Neuronal stem cell (in vitro differentiated cells): Measurements from ENCODE around the gene BTNL9.
A peak's percentile ranks its signal among the peaks of the same experiment; 100 is the strongest.

Source experiments
- DNase-seq: peaks from one replicate; pipeline ENCODE4 v3.0.0-alpha.2; 2013; ENCODE audit warnings: low spot score
- H2AFZ ChIP-seq: one replicate; pipeline ENCODE4 v1.6.1; 2013; ENCODE audit warnings: mild to moderate bottlenecking, low read length, inconsistent platforms
- H2AK5ac ChIP-seq: 2 replicates; pipeline ENCODE4 v1.6.1; 2013; ENCODE audit warnings: low read depth, mild to moderate bottlenecking, inconsistent platforms, low read length, moderate library complexity, mixed read lengths
- H2BK120ac ChIP-seq: 2 replicates; pipeline ENCODE4 v1.6.1; 2013; ENCODE audit warnings: low read depth, mild to moderate bottlenecking, inconsistent platforms, low read length, moderate library complexity, mixed read lengths
- H2BK12ac ChIP-seq: one replicate; pipeline ENCODE4 v1.6.1; 2013; ENCODE audit warnings: low read length, inconsistent platforms
- H2BK15ac ChIP-seq: 2 replicates; pipeline ENCODE4 v1.6.1; 2013; ENCODE audit warnings: mild to moderate bottlenecking, low read length, inconsistent platforms, mixed read lengths
- H2BK5ac ChIP-seq: one replicate; pipeline ENCODE4 v1.6.1; 2013; ENCODE audit warnings: inconsistent platforms, mild to moderate bottlenecking, low read length, moderate library complexity
- H3K14ac ChIP-seq: one replicate; pipeline ENCODE4 v1.6.1; 2013; ENCODE audit warnings: low read length, inconsistent platforms
- H3K18ac ChIP-seq: 2 replicates; pipeline ENCODE4 v1.6.1; 2013; ENCODE audit warnings: low read length, inconsistent platforms
- H3K23ac ChIP-seq: 2 replicates; pipeline ENCODE4 v1.6.1; 2013; ENCODE audit warnings: low read depth, mild to moderate bottlenecking, mixed read lengths, low read length, inconsistent platforms; ENCODE audit not compliant: poor library complexity
- H3K27ac ChIP-seq: replicated peaks from 3 replicates; pipeline ENCODE4 v1.5.1; 2013; ENCODE audit warnings: low read length, inconsistent platforms
- H3K27me3 ChIP-seq, 3 experiments: 2 replicates each; pipeline ENCODE4 v1.6.1; 2013; ENCODE audit warnings: low read length in 3 of 3, mild to moderate bottlenecking in 2 of 3, inconsistent platforms in 1 of 3, low read depth in 1 of 3, mixed read lengths in 1 of 3, moderate library complexity in 1 of 3; ENCODE audit not compliant: control insufficient read depth in 3 of 3, insufficient read depth in 3 of 3
- H3K36me3 ChIP-seq, 2 donors: replicated peaks in 1 of 2; 2 replicates each; pipeline ENCODE4 v1.6.1; 2013; ENCODE audit warnings: low read length in 2 of 2; ENCODE audit not compliant: control insufficient read depth in 2 of 2, insufficient read depth in 2 of 2
- H3K4ac ChIP-seq: 2 replicates; pipeline ENCODE4 v1.6.1; 2013; ENCODE audit warnings: inconsistent platforms, mild to moderate bottlenecking, low read length, moderate library complexity
- H3K4me1 ChIP-seq, 2 donors: 1 replicate in 1 of 2; 2 replicates in 1 of 2; pipeline ENCODE4 v1.6.1; 2013; ENCODE audit warnings: low read length in 2 of 2, low read depth in 1 of 2; ENCODE audit not compliant: control insufficient read depth in 2 of 2, insufficient read depth in 1 of 2
- H3K4me2 ChIP-seq: one replicate; pipeline ENCODE4 v1.6.1; 2013; ENCODE audit warnings: mild to moderate bottlenecking, low read length, inconsistent platforms; ENCODE audit not compliant: insufficient read depth, poor library complexity, severe bottlenecking
- H3K4me3 ChIP-seq, 2 donors: 2 replicates each; pipeline ENCODE4 v1.5.1; 2013; ENCODE audit warnings: low read length in 2 of 2, mild to moderate bottlenecking in 2 of 2, inconsistent platforms in 1 of 2, moderate library complexity in 1 of 2
- H3K79me1 ChIP-seq: one replicate; pipeline ENCODE4 v1.6.1; 2013; ENCODE audit warnings: low read depth, mild to moderate bottlenecking, inconsistent platforms, low read length, moderate library complexity
- H3K9ac ChIP-seq: one replicate; pipeline ENCODE4 v1.6.1; 2013; ENCODE audit warnings: mild to moderate bottlenecking, low read depth, low read length, inconsistent platforms; ENCODE audit not compliant: poor library complexity
- H3K9me3 ChIP-seq, 2 donors: replicated peaks in 1 of 2; 2 replicates each; pipeline versions ENCODE3 to v1.6.1; 2013; ENCODE audit warnings: low read length in 2 of 2, mild to moderate bottlenecking in 2 of 2, inconsistent platforms in 1 of 2, low read depth in 1 of 2, mixed read lengths in 1 of 2, moderate library complexity in 1 of 2; ENCODE audit not compliant: control insufficient read depth in 2 of 2, insufficient read depth in 1 of 2
- H4K8ac ChIP-seq: one replicate; pipeline ENCODE4 v1.6.1; 2013; ENCODE audit warnings: low read depth, mild to moderate bottlenecking, inconsistent platforms, low read length, moderate library complexity
- H4K91ac ChIP-seq: one replicate; pipeline ENCODE4 v1.6.1; 2013; ENCODE audit warnings: low read length, low read depth, mild to moderate bottlenecking, inconsistent platforms; ENCODE audit not compliant: poor library complexity
- WGBS, 2 donors: extraction: QIAGEN DNeasy Blood & Tissue Kit; methylation state at CpG; one replicate each; pipeline ENCODE4 v1.1.7; 2013; ENCODE audit warnings: missing lambda C conversion rate in 2 of 2, mixed read lengths in 1 of 2; ENCODE audit not compliant: insufficient read length in 2 of 2, insufficient replicate concordance in 1 of 2; ENCODE audit errors: extremely low coverage in 2 of 2; 5-methylcytosine and 5-hydroxymethylcytosine counted together

The BTNL9 gene

DNA sequence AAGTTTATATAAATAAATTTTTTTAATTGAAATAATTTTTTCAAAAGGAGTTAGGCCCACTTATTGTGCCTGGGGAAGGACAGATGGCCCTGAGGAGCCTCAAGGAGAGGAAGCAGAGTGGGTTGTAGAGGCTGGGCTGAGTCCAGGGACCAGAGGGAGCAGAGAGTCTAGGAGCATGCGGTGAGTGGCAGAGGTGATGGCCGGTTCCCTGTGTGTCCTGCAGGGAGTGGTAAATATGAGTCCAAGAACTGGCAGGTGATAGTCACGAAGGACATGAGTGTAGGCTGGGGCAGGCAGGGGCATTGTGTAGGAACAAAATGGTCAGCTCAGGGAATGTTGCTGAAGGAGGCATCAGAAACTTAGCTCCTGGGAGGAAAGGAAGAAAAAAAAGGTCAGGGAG is 8.3 kb upstream of the BTNL9 start:
- H3K79me1 ChIP-seq: peaks cover 2% of the 10 kb centered on the region
- no peak overlapping the region for H3K9ac ChIP-seq
- no peak overlapping the region for H4K8ac ChIP-seq
- H3K4ac ChIP-seq: no peak overlapping the region
- H2AK5ac ChIP-seq: no peak overlapping the region
- no peak for DNase-seq
- H2BK5ac ChIP-seq: no peak overlapping the region
- no peak overlapping the region for H3K27ac ChIP-seq
- H3K4me1 ChIP-seq: peaks cover 0 to 5% of the 10 kb centered on the region in 2 donors
- H3K4me2 ChIP-seq: no peak overlapping the region
- no peaks in the 10 kb centered on the region for H3K36me3 ChIP-seq
- H2BK12ac ChIP-seq: no peak overlapping the region
- H2BK15ac ChIP-seq: no peak overlapping the region
- no peak overlapping the region for H2AFZ ChIP-seq
- no peak overlapping the region for H4K91ac ChIP-seq
- H2BK120ac ChIP-seq: no peak overlapping the region
- no peak overlapping the region for H3K23ac ChIP-seq
- peak overlapping the region in 1 of 2 donors; percentile 13 for H3K4me3 ChIP-seq
- peaks cover 0 to 18% (median 2%) of the 10 kb centered on the region in 3 experiments for H3K27me3 ChIP-seq
- peaks cover 0 to 2% of the 10 kb centered on the region in 2 donors for H3K9me3 ChIP-seq
- no peak overlapping the region for H3K18ac ChIP-seq
- no CpG with 5 or more reads among the region's 3 CpGs for WGBS, 2 donors
- no peak overlapping the region for H3K14ac ChIP-seq

DNA sequence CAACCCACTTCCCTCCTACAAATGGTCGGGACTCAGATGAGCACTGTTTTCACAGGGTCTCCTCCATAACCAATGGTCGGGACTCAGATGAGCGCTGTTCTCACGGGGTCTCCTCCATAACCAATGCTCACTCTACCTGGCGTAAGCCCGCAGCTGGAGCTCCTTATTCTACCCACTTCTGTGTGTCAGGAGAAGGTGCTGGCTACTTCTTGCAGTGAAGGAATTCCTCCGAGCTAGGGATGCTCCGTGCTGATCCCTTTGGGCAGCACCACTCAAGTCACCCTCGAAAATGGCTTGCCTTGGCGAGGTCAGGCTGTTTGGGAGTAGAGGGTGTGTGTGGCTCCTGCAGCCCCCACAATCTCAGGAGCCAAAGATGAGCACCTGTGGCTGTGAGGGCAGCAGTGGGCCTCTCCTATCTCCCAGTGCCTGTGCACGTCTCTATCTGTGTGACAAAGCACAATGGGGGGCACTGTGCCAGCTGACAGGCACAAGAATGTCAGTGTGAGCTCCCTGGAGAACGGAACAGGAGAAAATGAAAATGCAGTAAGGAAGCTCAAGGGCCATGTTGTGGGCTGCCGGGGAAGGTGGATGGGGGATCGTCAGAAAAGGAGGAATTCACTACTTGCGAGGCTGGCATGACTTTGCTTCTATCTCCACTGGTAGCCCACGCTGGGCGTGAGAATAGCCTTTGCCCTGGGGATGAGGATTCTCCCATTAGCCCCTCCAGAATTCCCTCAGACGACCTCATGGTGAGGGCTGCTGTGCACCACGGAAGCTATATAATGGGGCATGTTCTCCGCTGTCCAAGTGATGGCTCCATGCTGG is 3.9 kb upstream of the BTNL9 start:
- Histone ChIP-seq H2BK120ac (no peak overlapping the region), H3K27me3 (peaks cover 0 to 42% (median 2%) of the 10 kb centered on the region in 3 experiments), H2BK12ac (peak overlapping the region; percentile 4), H3K79me1 (peaks cover 2% of the 10 kb centered on the region), H3K36me3 (no peaks in the 10 kb centered on the region), H3K4me1 (peaks cover 0 to 9% of the 10 kb centered on the region in 2 donors), H3K4me3 (peak overlapping the region in 1 of 2 donors; percentile 22), H2AK5ac (no peak overlapping the region), H3K4ac (no peak overlapping the region), H2BK5ac (no peak overlapping the region), H4K8ac (no peak overlapping the region), H2BK15ac (no peak overlapping the region), H3K9me3 (peaks cover 0 to 2% of the 10 kb centered on the region in 2 donors), H2AFZ (no peak overlapping the region), H3K18ac (peak overlapping the region; percentile 7), H3K4me2 (no peak overlapping the region), H3K9ac (no peak overlapping the region), H3K23ac (no peak overlapping the region), H3K27ac (no peak overlapping the region), H3K14ac (no peak overlapping the region), H4K91ac (no peak overlapping the region)
- no peak for DNase-seq
- WGBS, 2 donors: no CpG with 5 or more reads among the region's 20 CpGs

DNA sequence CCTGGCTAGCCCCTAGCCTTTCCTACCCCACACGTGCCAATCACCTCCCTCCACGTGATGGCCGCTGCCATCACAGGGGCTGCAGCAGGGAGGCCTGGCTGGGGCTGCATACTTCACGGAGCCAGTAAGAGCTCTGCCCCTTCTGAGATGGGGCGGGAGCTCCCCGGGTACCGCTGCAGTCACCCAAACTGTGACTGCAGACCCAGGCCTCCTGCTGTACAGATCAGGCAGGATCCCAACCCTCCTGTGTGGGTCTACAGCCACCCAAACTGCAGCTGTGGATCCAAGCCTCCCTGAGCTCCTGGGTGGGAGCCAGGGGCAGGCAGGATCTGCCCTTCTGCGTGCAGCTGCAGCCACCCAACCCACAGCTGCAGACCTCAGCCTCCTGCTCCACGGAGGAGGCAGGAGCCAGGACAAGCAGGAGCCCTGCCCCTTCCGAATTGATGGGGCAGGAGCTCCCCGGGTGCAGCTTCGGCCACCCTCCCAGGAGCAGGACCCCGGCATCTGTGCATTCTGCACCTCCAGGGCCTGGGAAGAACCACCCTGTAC is 3.2 kb upstream of the BTNL9 start:
- H2BK12ac ChIP-seq: peak overlapping the region; percentile 4
- no peak overlapping the region for H3K27ac ChIP-seq
- WGBS, 2 donors: no CpG with 5 or more reads among the region's 13 CpGs
- H3K18ac ChIP-seq: peak overlapping the region; percentile 84
- H3K27me3 ChIP-seq: peaks cover 0 to 46% (median 0%) of the 10 kb centered on the region in 3 experiments
- no peaks in the 10 kb centered on the region for H3K36me3 ChIP-seq
- H3K4ac ChIP-seq: no peak overlapping the region
- peak overlapping the region; percentile 63 for H3K14ac ChIP-seq
- no peaks in the 10 kb centered on the region for H3K9me3 ChIP-seq
- peak overlapping the region; percentile 49 for H4K91ac ChIP-seq
- no peak overlapping the region for H2AK5ac ChIP-seq
- no peak overlapping the region for H3K23ac ChIP-seq
- DNase-seq: no peak
- H3K9ac ChIP-seq: no peak overlapping the region
- H3K79me1 ChIP-seq: peaks cover 2% of the 10 kb centered on the region
- no peak overlapping the region for H4K8ac ChIP-seq
- H3K4me3 ChIP-seq: no peak overlapping the region
- no peak overlapping the region for H2BK120ac ChIP-seq
- no peak overlapping the region for H2BK5ac ChIP-seq
- H3K4me2 ChIP-seq: no peak overlapping the region
- H2AFZ ChIP-seq: no peak overlapping the region
- H3K4me1 ChIP-seq: peaks cover 0 to 9% of the 10 kb centered on the region in 2 donors
- no peak overlapping the region for H2BK15ac ChIP-seq

DNA sequence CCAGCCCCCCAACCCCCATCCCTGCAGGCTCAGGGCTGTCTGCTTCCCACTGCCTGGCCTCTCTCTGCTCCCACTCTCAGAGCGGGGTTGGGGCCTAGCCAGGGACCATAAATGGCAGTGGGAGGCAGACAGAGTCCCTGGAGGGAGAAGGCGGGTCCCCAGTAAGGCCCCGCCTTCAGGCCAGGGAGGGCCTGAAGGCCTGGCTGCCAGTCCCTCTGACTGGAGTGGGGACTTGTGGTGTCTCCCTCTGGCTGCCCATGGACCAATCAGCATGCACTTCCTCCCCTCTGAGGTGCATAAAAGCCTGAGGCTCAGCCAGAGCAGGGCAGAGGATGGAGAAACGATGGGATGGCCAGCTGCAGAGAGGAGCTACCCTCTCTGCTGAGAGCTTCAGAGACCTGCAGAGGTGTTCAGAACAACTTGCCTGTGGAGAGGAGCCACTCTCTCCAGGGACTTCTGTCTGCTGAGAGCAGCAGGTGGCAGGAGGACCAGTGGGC is 2.7 kb upstream of the BTNL9 start:
- no CpG with 5 or more reads among the region's 4 CpGs for WGBS, 2 donors

More for the DNA sequence above, 2.7 kb upstream of the BTNL9 start:
- H3K4ac ChIP-seq: no peak overlapping the region
- H3K79me1 ChIP-seq: peaks cover 2% of the 10 kb centered on the region
- H3K27me3 ChIP-seq: peaks cover 0 to 51% (median 0%) of the 10 kb centered on the region in 3 experiments
- H2BK12ac ChIP-seq: no peak overlapping the region
- no peak for DNase-seq
- H2BK15ac ChIP-seq: no peak overlapping the region
- peaks cover 0 to 9% of the 10 kb centered on the region in 2 donors for H3K4me1 ChIP-seq
- no peak overlapping the region for H4K8ac ChIP-seq
- no peaks in the 10 kb centered on the region for H3K36me3 ChIP-seq
- H3K18ac ChIP-seq: peak overlapping the region; percentile 84
- H3K9me3 ChIP-seq: no peaks in the 10 kb centered on the region
- no peak overlapping the region for H2AK5ac ChIP-seq
- H3K27ac ChIP-seq: no peak overlapping the region
- H3K4me2 ChIP-seq: no peak overlapping the region
- no peak overlapping the region for H2BK120ac ChIP-seq
- H3K4me3 ChIP-seq: no peak overlapping the region
- H2BK5ac ChIP-seq: no peak overlapping the region
- peak overlapping the region; percentile 49 for H4K91ac ChIP-seq
- H3K14ac ChIP-seq: no peak overlapping the region
- H3K23ac ChIP-seq: no peak overlapping the region
- no peak overlapping the region for H2AFZ ChIP-seq
- H3K9ac ChIP-seq: no peak overlapping the region
